Activated CD4-positive, alpha-beta memory T cell treated with anti-CD3 and anti-CD28 coated beads, Interleukin-2, amount 10 ng/mL, durations not matched to agents 7 days and 5 days (primary cell): ENCODE results near the gene POFUT2. TPM values are rescaled to one million over a fixed set of nuclear protein-coding genes. Genes with fewer than 3 reads are reported as not detected.

Experiments used
- total RNA-seq, 2 experiments: library from RNA; stranded (reverse); gene quantifications; one replicate each; pipeline ENCODE4 v1.2.3, GENCODE V29; 2021

POFUT2 gene
- total RNA-seq, 2 experiments from 2014 or later = 23.5 to 25.1 TPM

Other genes starting within 250 kb of the POFUT2 start
- gene ADARB1, start 213.3 kb downstream of the POFUT2 start, total RNA-seq = 10 to 100 TPM; 59.1 to 59.6 TPM
- 1 to 10 TPM; 2.2 to 3.9 TPM for gene COL18A1, start 117.3 kb upstream of the POFUT2 start, total RNA-seq